Transverse colon (tissue), 4 donors: ENCODE results near the gene MAP4K2. TPM values are rescaled to one million over a fixed set of nuclear protein-coding genes. Genes with fewer than 3 reads are reported as not detected.

Experiments
- DNase-seq: peaks from one replicate; pipeline ENCODE4 v3.0.0-alpha.2; 2019
- H3K27ac ChIP-seq, 4 donors: fragments of 200-600 bp; sonication (generic); 2 replicates each; pipeline ENCODE4 v1.5.1; 2016 to 2018; ENCODE audit warnings: inconsistent platforms in 4 of 4
- H3K27me3 ChIP-seq: fragments of 200-600 bp; sonication (generic); 2 replicates; pipeline ENCODE4 v1.5.1; 2017; ENCODE audit warnings: inconsistent platforms
- H3K36me3 ChIP-seq, 4 donors: fragments of 200-600 bp; sonication (generic); 2 replicates each; pipeline ENCODE4 v1.5.1; 2017 to 2019; ENCODE audit warnings: inconsistent platforms in 4 of 4
- H3K4me1 ChIP-seq, 4 donors: fragments of 200-600 bp; sonication (generic); 2 replicates each; pipeline ENCODE4 v1.5.1; 2017 to 2020; ENCODE audit warnings: inconsistent platforms in 4 of 4
- H3K4me3 ChIP-seq, 4 donors: fragments of 200-600 bp; sonication (generic); 1 replicate in 1 of 4; 2 replicates in 3 of 4; pipeline versions ENCODE4 v1.5.1 to v1.6.1; 2017 to 2019; ENCODE audit warnings: inconsistent platforms in 4 of 4
- H3K9me3 ChIP-seq, 2 donors: fragments of 200-600 bp; sonication (generic); 2 replicates each; pipeline ENCODE4 v1.5.1; 2017 to 2019; ENCODE audit warnings: inconsistent platforms in 2 of 2
- EP300 ChIP-seq: sonication (generic); formaldehyde crosslinking; IDR thresholded peaks from one replicate; pipeline ENCODE4 v1.6.1; 2017; ENCODE audit warnings: antibody characterized with exemption, low read depth
- POLR2A ChIP-seq: fragments of 450-650 bp; IDR thresholded peaks from one replicate; pipeline ENCODE4 v1.6.1; 2016; ENCODE audit warnings: antibody characterized with exemption, mild to moderate bottlenecking, moderate library complexity
- POLR2AphosphoS5 ChIP-seq, 3 donors: sonication (generic); formaldehyde crosslinking; IDR thresholded peaks; one replicate each; pipeline ENCODE4 v1.6.1; 2016; ENCODE audit warnings: antibody characterized with exemption in 3 of 3
- WGBS, 2 donors: methylation state at CpG; one replicate each; pipeline ENCODE4 v1.1.5; 2018; ENCODE audit warnings: low coverage in 1 of 2; 5-methylcytosine and 5-hydroxymethylcytosine counted together
- in situ Hi-C, 4 donors: fragments of 200-750 bp; cut with MboI; loops; one replicate each; pipeline versions ENCODE4 v1.15.0 to v1.15.1; 2017; ENCODE audit warnings: low sequenced_read_pairs in 3 of 4, low pct_ligation_motif_present in 1 of 4, low pct_unique_long_range_greater_than_20kb in 1 of 4
- intact Hi-C: fragments of 100-400 bp; cut with DNase I; formaldehyde crosslinking; loops from one replicate; pipeline ENCODE4 v1.15.1; 2023; ENCODE audit warnings: low total_unique reads
- total RNA-seq, 4 donors: library from RNA; depleted of rRNA; stranded (reverse); fragments of >200 nt; gene quantifications; one replicate each; pipeline ENCODE4 v1.1.0, GENCODE V29; 2016
- TF ChIP-seq, protein P1 (sequence below), 5 experiments: fragments of 200-600 bp in 3 of 5; fragments of 450-650 bp in 2 of 5; sonication (generic) in 3 of 5; IDR thresholded peaks; 1 replicate in 2 of 5; 2 replicates in 3 of 5; pipeline ENCODE4 v1.5.1; 2016 to 2017; ENCODE audit warnings: antibody characterized with exemption in 5 of 5, inconsistent platforms in 3 of 5, mild to moderate bottlenecking in 2 of 5, moderate library complexity in 1 of 5

MAP4K2 gene
- total RNA-seq, 4 donors from 2014 or later: 10.1 to 369 (median 90.9) TPM

DNA sequence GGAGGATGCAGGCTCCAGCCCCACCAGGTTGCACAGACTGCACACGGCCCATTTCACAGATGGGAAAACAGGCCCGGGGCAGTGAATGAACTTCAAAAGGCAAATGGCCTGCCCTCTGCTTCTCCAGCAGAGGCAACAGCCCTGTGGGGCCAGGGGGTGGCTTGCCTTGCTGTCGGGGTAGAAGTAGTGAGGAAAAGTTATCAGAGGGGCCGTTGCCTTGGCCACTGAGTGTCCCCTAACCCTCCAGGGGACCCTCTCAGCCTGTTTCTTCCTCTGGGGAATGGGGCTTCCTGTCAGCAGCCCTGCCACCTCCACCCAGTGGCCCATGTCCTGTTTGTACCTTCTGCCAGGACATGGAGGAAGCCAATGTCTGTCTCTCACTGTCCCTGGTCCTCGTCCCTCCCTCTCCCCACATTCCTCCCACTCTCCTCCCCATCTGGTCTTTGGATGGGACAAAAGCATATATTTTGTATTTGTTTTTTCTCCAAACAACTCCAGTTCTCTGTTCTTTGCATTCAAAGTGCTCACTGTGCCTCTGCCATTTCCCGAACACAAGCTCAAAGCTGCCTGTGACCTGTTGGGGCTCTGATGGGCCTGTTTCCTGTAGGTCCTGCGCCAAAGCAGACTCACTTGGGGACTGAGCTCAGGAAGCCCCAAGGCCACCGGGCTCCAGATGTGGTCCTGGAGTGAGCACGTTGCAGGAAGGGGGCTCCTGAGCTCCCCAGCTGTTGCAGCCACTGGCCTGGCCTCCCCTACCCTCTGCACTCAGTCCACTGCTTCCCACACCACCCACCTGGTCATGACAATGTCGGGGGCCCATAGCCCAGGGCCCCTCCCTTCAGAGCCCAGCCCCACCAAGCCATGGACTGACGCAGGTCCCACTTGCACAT lies 9.5 kb downstream of the MAP4K2 start:
- Histone ChIP-seq H3K27ac (no peak overlapping the region), H3K27me3 (no peaks in the 10 kb centered on the region), H3K4me1 (peaks cover 0 to 6% (median 0%) of the 10 kb centered on the region in 4 donors), H3K9me3 (no peaks in the 10 kb centered on the region), H3K36me3 (no peaks in the 10 kb centered on the region), H3K4me3 (no peak overlapping the region)
- in situ Hi-C loops: no loop called here
- DNase-seq: no peak
- intact Hi-C loops: no loop called here
- 80% methylated on average over 4 to 11 of the region's 11 CpGs for WGBS, 2 donors
- no peak for TF ChIP-seq POLR2AphosphoS5 (IDR thresholded peaks at IDR 0.05)
- TF ChIP-seq POLR2A: no peak
- TF ChIP-seq EP300: no peak
- TF ChIP-seq, protein P1, sequence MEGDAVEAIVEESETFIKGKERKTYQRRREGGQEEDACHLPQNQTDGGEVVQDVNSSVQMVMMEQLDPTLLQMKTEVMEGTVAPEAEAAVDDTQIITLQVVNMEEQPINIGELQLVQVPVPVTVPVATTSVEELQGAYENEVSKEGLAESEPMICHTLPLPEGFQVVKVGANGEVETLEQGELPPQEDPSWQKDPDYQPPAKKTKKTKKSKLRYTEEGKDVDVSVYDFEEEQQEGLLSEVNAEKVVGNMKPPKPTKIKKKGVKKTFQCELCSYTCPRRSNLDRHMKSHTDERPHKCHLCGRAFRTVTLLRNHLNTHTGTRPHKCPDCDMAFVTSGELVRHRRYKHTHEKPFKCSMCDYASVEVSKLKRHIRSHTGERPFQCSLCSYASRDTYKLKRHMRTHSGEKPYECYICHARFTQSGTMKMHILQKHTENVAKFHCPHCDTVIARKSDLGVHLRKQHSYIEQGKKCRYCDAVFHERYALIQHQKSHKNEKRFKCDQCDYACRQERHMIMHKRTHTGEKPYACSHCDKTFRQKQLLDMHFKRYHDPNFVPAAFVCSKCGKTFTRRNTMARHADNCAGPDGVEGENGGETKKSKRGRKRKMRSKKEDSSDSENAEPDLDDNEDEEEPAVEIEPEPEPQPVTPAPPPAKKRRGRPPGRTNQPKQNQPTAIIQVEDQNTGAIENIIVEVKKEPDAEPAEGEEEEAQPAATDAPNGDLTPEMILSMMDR (IDR thresholded peaks at IDR 0.05): no peak

DNA sequence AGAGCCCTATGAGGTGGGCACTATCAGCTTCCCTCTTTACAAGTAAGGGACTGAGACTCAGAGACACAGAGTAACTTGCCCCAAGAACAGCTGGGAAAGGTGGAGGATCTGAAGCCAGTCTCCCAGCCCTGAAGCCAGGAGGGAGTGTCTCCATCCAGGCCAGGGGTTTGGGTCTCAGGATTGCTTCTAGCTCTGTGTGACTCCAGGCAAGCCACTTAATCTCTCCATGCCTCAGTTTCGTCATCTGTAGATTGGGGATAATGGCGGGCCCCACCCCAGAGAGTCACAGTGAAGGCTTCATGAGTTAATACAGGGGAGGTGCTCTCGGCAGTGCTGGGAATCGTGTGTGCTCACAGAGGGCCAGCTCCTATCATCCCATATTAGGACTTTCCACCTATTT lies 10.5 kb downstream of the MAP4K2 start:
- intact Hi-C loops: no loop called here
- in situ Hi-C loops: no loop called here
- no peak for DNase-seq
- H3K36me3 ChIP-seq: no peaks in the 10 kb centered on the region
- H3K4me1 ChIP-seq: peaks cover 0 to 6% (median 0%) of the 10 kb centered on the region in 4 donors
- no peaks in the 10 kb centered on the region for H3K9me3 ChIP-seq
- H3K27ac ChIP-seq: no peak overlapping the region
- H3K4me3 ChIP-seq: no peak overlapping the region
- 97% methylated on average over 4 of the region's 4 CpGs; no CpG with 5 or more reads in 1 of the 2 donors for WGBS, 2 donors
- no peaks in the 10 kb centered on the region for H3K27me3 ChIP-seq
- TF ChIP-seq POLR2AphosphoS5 (IDR thresholded peaks at IDR 0.05) (no peak), EP300 (no peak), POLR2A (no peak)
- TF ChIP-seq, protein P1 (IDR thresholded peaks at IDR 0.05): no peak

DNA sequence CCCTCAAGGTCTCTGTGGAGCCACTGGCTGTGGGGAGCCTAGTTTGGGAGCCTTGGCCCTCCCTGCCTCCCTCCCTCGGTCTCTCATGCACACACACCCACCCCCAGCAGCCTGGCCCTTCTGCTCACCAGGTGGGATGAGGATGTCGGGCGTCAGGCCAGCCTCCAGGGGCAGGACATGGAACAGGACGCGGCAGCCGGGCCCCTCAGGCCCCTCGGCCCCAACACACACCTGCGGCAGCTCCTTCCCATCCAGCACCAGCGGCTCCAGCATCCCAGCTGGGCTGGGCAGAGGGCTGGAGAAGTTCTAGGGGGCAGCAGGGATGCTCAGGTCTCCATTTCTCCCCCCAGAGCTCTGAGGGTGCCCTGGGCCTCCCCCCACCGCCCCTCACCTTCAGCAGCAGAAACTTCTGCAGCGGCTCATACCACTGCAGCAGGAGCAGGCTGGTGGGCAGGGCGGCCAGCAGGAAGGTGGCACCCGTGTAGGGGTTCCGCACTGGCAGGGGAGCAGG lies 11.2 kb downstream of the MAP4K2 start:
- no peak for DNase-seq
- Histone ChIP-seq H3K36me3 (no peaks in the 10 kb centered on the region), H3K4me3 (no peak overlapping the region), H3K9me3 (no peaks in the 10 kb centered on the region), H3K27me3 (no peaks in the 10 kb centered on the region), H3K27ac (no peak overlapping the region), H3K4me1 (peaks cover 0 to 8% (median 0%) of the 10 kb centered on the region in 4 donors)
- no peak for TF ChIP-seq POLR2A
- no peak for TF ChIP-seq EP300
- TF ChIP-seq POLR2AphosphoS5 (IDR thresholded peaks at IDR 0.05): no peak
- TF ChIP-seq, protein P1 (IDR thresholded peaks at IDR 0.05): no peak
- intact Hi-C loops (no loop called here), in situ Hi-C loops (no loop called here)
- 94% methylated on average over 13 of the region's 14 CpGs; no CpG with 5 or more reads in 1 of the 2 donors for WGBS, 2 donors

DNA sequence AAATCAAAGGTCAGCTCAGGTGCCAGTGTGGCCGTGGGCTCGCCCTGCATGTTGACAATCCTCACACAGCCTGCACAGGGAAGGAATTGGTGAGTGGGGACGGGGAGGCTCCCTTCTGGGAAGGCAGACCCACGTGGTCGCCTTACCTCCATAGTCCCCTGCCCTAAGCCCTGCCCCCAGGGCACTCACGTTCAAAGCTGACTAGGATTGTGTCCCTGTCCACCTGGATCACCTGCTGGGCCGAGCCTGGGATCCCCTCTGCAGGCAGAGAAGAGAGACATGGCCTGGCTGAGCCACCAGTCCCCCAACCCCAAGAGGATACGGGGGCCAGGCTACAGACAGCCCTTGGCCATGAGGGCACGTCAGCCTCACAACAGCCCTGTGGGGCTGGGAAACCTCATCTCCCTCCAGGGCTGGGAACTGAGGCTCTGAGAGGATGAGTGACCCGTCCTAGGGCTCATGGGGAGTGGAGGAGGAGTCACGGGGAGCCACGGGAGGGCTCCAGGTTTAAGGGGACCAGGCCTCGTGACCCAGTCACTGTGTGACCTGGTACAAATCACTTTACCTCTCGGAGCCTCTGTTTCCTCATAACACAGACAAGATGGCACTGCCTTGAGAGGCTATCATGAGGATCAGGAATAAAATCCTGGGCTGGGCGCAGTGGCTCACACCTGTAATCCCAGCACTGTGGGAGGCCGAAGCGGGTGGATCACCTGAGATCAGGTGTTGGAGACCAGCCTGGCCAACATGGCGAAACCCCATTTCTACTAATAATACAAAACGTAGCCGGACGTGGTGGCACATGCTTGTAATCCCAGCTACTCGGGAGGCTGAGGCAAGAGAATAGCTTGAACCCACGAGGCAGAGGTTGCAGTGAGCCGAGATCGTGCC lies 12.6 kb downstream of the MAP4K2 start:
- TF ChIP-seq, protein P1 (IDR thresholded peaks at IDR 0.05): no peak
- TF ChIP-seq POLR2AphosphoS5 (IDR thresholded peaks at IDR 0.05) (no peak), EP300 (no peak), POLR2A (no peak)
- DNase-seq: no peak
- in situ Hi-C loops: no loop called here

More for the DNA sequence above, 12.6 kb downstream of the MAP4K2 start:
- H3K27ac ChIP-seq: no peak overlapping the region
- peaks cover 0 to 13% (median 0%) of the 10 kb centered on the region in 4 donors for H3K4me1 ChIP-seq
- no peaks in the 10 kb centered on the region for H3K36me3 ChIP-seq
- no peaks in the 10 kb centered on the region for H3K9me3 ChIP-seq
- intact Hi-C loops: no loop called here
- WGBS, 2 donors: 84% methylated on average over 25 of the region's 25 CpGs; no CpG with 5 or more reads in 1 of the 2 donors
- H3K27me3 ChIP-seq: no peaks in the 10 kb centered on the region
- H3K4me3 ChIP-seq: no peak overlapping the region
